HepG2 (cell line): ENCODE measurements around the gene NCOA1.

ENCODE experiments used
- ATF6 ChIP-seq: sonication (generic); formaldehyde crosslinking; conservative IDR thresholded peaks from 2 replicates; pipeline ENCODE4 v1.4.0; 2020; ENCODE audit warnings: missing genetic modification reagents
- CBX2 ChIP-seq, 2 experiments: fragments of 200-600 bp in 1 of 2; sonication (generic); formaldehyde crosslinking in 1 of 2; IDR thresholded peaks; 2 replicates each; pipeline versions ENCODE4 v1.7.0 to v1.8.1; 2018 to 2022; ENCODE audit warnings: low read depth in 2 of 2, low read length in 1 of 2, mild to moderate bottlenecking in 1 of 2, missing genetic modification reagents in 1 of 2
- CCAR2 ChIP-seq: fragments of 200-400 bp; formaldehyde crosslinking; optimal IDR thresholded peaks from 2 replicates; pipeline ENCODE3; 2018; ENCODE audit warnings: low read depth, mild to moderate bottlenecking, low read length, moderate library complexity
- CENPT ChIP-seq: sonication (generic); formaldehyde crosslinking; IDR thresholded peaks from 2 replicates; pipeline ENCODE4 v1.8.0; 2022; ENCODE audit warnings: low read depth, mild to moderate bottlenecking, moderate library complexity, missing genetic modification reagents
- CTCF ChIP-seq: sonication (generic); formaldehyde crosslinking; IDR thresholded peaks from 2 replicates; pipeline ENCODE4 v1.5.0; 2020; ENCODE audit warnings: mild to moderate bottlenecking, missing genetic modification reagents, moderate library complexity
- EZH2 ChIP-seq: conservative IDR thresholded peaks from 2 replicates; pipeline ENCODE4 v1.6.1; 2012; ENCODE audit warnings: mild to moderate bottlenecking, low read depth, low read length, moderate library complexity
- FOXJ3 ChIP-seq: sonication (generic); formaldehyde crosslinking; IDR thresholded peaks from 2 replicates; pipeline ENCODE4 v1.4.0; 2020; ENCODE audit warnings: missing genetic modification reagents, mild to moderate bottlenecking, borderline replicate concordance
- JUNB ChIP-seq: sonication (generic); formaldehyde crosslinking; IDR thresholded peaks from 2 replicates; pipeline ENCODE4 v1.8.0; 2022; ENCODE audit warnings: missing genetic modification reagents, mild to moderate bottlenecking, borderline replicate concordance
- MAX ChIP-seq: IDR thresholded peaks from 2 replicates; pipeline ENCODE4 v1.6.1; 2012; ENCODE audit warnings: inconsistent platforms
- NR3C1 ChIP-seq: sonication (generic); formaldehyde crosslinking; IDR thresholded peaks from 2 replicates; pipeline ENCODE4 v1.4.0; 2020; ENCODE audit warnings: missing genetic modification reagents
- POLR2A ChIP-seq, 2 experiments: IDR thresholded peaks; 2 replicates each; pipeline ENCODE4 v1.6.1; 2011; ENCODE audit warnings: low read depth in 2 of 2, low read length in 2 of 2, mild to moderate bottlenecking in 1 of 2, moderate library complexity in 1 of 2; ENCODE audit not compliant: insufficient read depth in 1 of 2
- ZNF512B ChIP-seq: sonication (generic); formaldehyde crosslinking; IDR thresholded peaks from 2 replicates; pipeline ENCODE4 v1.5.1; 2020; ENCODE audit warnings: missing genetic modification reagents, mild to moderate bottlenecking, borderline replicate concordance
- ZNF543 ChIP-seq: sonication (generic); formaldehyde crosslinking; IDR thresholded peaks from 2 replicates; pipeline ENCODE4 v1.4.0; 2020; ENCODE audit warnings: mild to moderate bottlenecking, missing genetic modification reagents

GRCh38 chr2:24813691-24814137 lies 322.7 kb downstream of the NCOA1 start:
- TF ChIP-seq CENPT (no peak), POLR2A (IDR thresholded peaks at IDR 0.05; ENCODE audit: insufficient read depth in 1 of 2, low read depth in 2 of 2, low read length in 2 of 2) (no peak), CTCF (CRISPR knock-in tag) (no peak), CBX2 (IDR thresholded peaks at IDR 0.05; ENCODE audit: low read depth, low read length) (no peak), CBX2 (CRISPR knock-in tag; IDR thresholded peaks at IDR 0.05; ENCODE audit: low read depth) (no peak), FOXJ3 (no peak), ZNF543 (CRISPR knock-in tag) (no peak), NR3C1 (CRISPR knock-in tag) (no peak), EZH2 (no peak), ZNF512B (CRISPR knock-in tag) (no peak), JUNB (CRISPR knock-in tag) (no peak), CCAR2 (no peak), ATF6 (CRISPR knock-in tag) (no peak), MAX (no peak)
